Measurements from ENCODE around the gene OR56A5. TPM values are rescaled to one million over a fixed set of nuclear protein-coding genes. Genes with fewer than 3 reads are reported as not detected.
"Not testable (repeated sequence)": the region's sequence is repeated elsewhere in the genome, so short reads cannot be mapped to it uniquely, and the experiment has no call there.

Gene OR56A5
- total RNA-seq (2014; rRNA removed; shearing (Covaris generic)): not detected in 2 replicates

- no peak for DNase-seq (ENCODE audit: low read depth)
Observed at GRCh38 chr11:5968394-5968793, at the start of gene OR56A5. OR56A5 (minus strand) TSS chr11:5968494; CDS start chr11:5968494, 0 bp downstream.

DNA sequence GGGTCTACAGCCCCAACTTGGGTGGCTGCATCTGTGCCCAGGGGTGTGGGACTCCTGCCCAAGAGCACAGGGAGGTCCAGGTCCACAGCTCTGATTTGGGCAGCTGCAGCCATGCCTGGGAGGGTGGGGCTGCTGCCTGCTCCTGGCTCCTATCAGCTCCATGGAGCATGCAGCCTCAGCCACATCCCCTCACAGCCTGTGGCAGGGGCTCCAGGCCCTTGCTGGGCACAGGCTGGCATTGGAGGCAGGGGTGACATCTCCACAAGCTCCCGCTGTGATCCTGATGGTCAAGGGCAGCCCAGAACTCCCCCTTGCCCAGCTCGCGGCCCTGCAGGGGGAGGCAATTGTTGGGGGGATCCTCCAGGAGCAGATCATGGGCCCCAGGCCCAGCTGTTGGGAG, 44.7 kb upstream of the OR56A5 start:
- no peak for DNase-seq (ENCODE audit: low read depth)

GRCh38 chr11:6012035-6012668, 43.9 kb upstream of the OR56A5 start:
- no peak for DNase-seq (ENCODE audit: low read depth)

- DNase-seq (ENCODE audit: low read depth): no peak
Observed at GRCh38 chr11:6006846-6007245, 38.6 kb upstream of the OR56A5 start, which contains the start of gene OR56A4. OR56A4 (minus strand) TSS chr11:6006946; CDS start chr11:6002992, 3,954 bp downstream.

DNA sequence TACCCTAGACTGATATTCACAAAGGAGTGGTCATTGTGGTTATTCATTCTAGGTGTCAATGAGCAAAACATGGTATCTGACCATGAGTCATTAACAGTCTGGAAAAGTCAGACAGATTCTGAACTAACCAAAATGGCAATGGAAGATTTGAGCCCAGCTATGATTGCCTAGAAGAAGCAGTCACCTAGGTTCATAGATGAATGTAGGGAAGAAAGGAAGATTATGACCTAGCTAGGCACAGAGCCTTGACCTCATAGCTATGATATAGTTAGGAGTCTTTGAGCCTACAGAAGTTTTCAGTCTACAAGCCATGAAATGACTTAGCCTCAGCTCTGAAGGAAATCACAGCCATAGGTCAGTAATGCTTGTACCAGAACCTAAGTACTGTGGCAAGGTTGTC, 38.1 kb upstream of the OR56A5 start:
- DNase-seq (ENCODE audit: low read depth): no peak

GRCh38 chr11:6002202-6002699, 34.0 kb upstream of the OR56A5 start:
- no peak for DNase-seq (ENCODE audit: low read depth)

DNA sequence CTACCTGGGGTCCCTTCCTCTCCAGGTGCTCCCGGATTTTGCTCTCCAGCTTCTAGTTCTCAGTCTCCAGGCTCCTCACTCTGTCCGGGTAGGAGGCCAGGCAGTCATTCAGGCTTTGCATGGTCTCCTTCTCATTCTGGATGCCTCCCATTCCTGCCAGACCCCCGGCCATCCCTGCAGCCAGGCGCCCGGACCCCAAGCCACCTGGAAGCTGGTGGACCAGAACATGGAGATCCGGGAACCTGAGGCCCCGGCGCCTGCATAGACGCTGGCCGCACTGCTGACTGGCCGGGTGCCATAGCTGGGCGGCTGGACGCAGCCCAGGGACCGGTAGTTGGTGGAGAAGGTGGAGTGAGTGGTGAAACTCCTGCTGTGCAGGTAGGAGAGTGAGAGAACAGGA, 26.5 kb upstream of the OR56A5 start:
- DNase-seq (ENCODE audit: low read depth): no peak

DNA sequence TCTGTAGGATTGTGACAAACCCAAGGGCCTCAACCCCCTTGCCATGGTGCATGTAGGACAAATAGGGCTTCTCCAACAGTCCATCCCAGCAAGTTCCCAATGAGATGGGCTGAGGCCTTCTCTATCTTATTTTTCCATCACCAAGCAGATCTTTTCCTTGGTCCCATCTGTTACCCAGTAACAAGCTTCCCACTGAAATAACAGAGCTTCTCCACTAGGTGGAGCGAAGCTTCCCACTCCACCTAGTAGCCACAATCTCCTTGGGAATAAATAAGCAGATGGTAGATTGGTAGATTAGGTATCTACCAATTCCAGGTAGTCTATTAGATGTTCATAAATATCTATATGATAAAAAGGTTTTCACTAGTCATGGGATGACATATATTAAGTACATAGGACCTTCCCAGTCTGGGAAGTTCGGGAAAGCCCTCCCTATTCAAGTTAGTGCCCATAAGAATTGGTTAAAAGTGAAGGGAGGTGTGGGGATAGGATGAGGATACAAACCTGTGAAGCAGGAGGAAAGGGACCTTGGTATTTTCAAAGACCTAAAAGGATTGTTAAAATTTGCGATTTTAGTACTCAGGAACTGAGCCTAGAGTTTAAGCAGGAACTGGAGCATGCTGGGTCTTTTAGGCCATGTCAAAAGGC, 24.4 kb upstream of the OR56A5 start:
- DNase-seq (ENCODE audit: low read depth): peak; percentile 31

DNA sequence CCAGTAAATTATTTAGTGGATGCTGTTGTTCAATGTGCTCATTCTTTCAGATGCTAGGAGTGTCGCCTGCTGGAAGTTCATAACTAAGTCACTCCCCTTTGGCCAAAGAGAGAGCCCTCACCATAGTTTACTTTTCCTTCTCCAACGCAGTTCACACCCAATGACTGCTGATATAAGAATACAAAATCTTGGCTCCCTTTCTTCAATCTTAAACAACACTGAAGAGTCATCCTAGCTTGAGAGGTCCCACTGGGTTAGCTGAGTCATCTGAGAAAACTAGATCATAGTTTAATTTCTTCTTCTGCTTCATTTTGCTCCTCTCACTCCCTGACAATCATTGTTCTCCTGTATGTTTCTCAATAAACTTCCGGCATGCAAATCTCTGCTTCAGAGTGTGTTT, 23.9 kb upstream of the OR56A5 start:
- DNase-seq (ENCODE audit: low read depth): no peak

DNA sequence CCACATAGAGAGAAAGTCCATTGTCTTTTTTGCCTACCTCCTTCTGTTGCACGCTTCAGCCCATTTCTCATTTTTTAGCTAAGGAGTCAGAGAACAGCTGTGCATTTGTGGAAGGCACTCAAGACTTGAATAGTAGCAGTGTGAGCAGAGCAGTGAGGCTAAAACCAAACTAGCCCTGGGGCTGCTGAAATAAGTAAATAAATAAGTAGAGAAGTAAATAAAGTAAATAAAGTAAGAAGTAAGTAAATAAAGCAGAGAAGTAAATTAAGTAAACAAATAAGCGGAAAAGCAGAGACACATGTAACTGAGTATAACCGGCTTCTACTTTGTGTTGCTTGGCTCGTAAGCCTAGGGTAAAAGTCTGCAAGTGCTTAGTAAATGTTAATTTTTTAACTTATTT, 20.9 kb upstream of the OR56A5 start:
- no peak for DNase-seq (ENCODE audit: low read depth)

GRCh38 chr11:5986885-5987284, 18.6 kb upstream of the OR56A5 start, which contains the start of gene OR52L1:
OR52L1 (minus strand) TSS chr11:5986985; CDS start chr11:5986930, 55 bp downstream.
- DNase-seq (ENCODE audit: low read depth): no peak

DNA sequence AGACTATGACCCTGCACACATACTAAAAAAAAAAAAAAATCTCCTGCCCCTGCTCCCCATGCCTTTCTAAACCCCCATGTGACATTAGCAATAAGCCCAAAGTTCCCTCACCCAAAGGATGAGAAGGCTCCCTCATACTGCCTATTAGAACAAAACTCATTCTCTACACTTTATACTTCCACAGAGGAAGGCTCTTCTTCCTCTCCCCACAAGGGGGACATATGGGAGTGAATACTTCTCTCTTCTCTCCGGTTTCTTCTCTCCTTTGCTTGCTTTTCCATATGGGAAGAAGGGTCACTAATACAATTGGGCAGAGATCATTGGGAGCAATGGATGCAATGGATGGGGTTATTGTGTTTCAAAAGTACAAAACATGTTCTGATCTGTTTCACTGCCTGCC, 15.1 kb upstream of the OR56A5 start:
- DNase-seq (ENCODE audit: low read depth): no peak

DNA sequence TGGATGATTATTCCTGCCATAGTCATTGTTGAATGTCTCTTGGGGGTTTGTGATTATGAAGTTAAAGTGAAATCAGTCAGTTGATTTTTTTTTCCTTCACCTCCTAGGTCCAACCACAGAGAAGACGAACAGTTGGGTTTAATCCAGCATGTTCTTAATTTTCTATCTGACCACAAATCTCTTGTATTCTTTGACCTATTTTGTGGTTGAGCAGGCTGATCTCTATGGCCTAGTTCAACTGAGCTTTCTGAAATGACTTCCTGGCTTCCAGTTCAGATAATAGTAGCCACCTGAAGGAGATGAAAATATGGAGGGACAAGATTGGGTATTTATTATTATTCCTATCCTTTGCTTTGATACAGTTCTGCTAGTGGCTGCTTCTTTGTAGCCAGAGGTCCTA, 5.2 kb upstream of the OR56A5 start:
- DNase-seq (ENCODE audit: low read depth): no peak

DNA sequence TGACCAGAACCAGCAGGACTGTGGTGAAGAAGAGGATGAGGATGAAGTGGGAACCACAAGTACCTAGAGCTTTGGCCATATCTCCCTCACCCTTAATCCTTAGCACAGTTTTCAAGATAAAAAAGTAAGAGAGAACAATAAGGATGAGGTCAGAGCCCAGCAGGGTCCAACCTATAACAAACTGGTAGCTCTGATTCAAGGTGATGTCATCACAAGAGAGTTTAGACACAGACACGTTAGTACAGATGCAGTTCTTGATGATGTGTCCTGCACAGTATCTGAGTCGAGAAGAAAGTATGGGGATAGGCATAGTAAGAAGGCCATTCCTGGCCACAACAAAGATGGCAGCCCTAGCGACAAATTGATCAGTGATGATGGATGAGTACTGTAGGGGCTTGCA, 586 bp downstream of the OR56A5 start:
- DNase-seq (ENCODE audit: low read depth): no peak

DNA sequence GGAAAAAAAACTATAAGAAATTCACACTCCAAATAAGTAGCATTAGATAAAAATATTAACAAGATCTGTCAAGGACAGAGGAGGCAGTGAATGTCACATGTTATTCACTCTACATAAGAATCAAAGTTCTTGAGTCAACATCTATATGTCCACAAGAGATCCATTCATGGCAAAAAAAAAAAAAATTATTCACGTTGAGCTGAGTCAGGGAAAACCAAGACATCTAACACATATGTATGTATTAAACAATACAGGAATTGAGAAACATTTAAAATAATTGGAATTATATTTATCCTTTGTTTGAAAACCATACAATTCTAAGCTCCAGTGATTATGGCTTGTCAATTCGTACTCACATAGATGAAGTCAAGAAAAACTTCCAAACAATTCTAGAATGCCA, 1.3 kb downstream of the OR56A5 start:
- no peak for DNase-seq (ENCODE audit: low read depth)

- DNase-seq (ENCODE audit: low read depth): not testable (repeated sequence)
Observed at GRCh38 chr11:5960704-5961320, 7.5 kb downstream of the OR56A5 start.

GRCh38 chr11:5955586-5955985, 12.7 kb downstream of the OR56A5 start:
- DNase-seq (ENCODE audit: low read depth): no peak

DNA sequence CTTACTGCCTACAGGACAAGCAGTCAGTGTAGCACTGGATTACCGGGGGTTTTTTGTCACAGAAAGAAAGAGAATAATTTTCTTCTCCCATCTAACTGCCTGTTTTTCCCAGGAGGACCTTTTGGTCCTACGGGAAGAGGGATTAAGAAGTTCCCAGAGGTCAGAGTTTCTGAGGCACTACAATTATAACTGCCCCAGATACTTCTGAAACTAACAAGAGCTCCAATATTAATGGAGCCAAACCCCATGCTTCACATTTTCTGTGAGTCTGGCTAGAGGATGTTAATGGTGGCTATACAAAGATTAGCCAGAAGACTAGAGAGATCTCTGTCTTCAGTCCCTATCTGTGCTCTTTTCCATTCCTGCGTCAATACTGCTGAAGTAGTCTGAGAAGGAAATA, 26.3 kb downstream of the OR56A5 start, which contains the start of gene OR56A3:
Gene OR56A3 (plus strand): TSS at position 301 of the 400 bp plus-strand sequence. CDS start 5,096 bp downstream, outside the sequence.
- no peak for DNase-seq (ENCODE audit: low read depth)

- DNase-seq (ENCODE audit: low read depth): no peak
Observed at GRCh38 chr11:5940748-5941147, 27.5 kb downstream of the OR56A5 start.

GRCh38 chr11:5938603-5938965, 29.7 kb downstream of the OR56A5 start:
- no peak for DNase-seq (ENCODE audit: low read depth)

GRCh38 chr11:5937868-5938602, 30.3 kb downstream of the OR56A5 start:
- no peak for DNase-seq (ENCODE audit: low read depth)

DNA sequence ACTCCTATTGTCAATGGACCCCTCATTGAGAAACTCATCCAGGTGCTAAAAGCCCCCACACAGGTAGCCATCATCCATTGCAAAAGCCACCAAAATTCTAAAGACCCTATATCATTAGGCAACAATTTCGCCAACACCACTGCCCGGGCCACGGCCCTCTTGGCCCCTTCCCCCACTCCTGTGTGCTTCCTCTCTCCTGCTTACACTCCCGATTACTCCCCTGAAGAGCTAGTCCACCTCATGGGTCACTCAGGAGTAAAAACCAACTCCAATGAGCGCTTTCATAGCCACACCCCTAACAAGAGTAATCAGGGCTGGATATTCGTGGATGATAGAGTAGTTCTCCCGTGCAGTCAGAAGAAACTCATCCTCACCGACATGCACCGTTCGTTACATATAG, 35.2 kb downstream of the OR56A5 start:
- DNase-seq (ENCODE audit: low read depth): no peak
